IMR-90 (cell line): Measurements from ENCODE around the gene UBE2N.

Source experiments
- CEBPB ChIP-seq: IDR thresholded peaks from 2 replicates; pipeline ENCODE4 v1.6.1; 2012; ENCODE audit warnings: low read depth, low read length, improper control_type of control experiment
- CTCF ChIP-seq: conservative IDR thresholded peaks from 2 replicates; pipeline ENCODE4 v1.5.1; 2012; ENCODE audit warnings: mild to moderate bottlenecking, low read depth, low read length, improper control_type of control experiment
- MAFK ChIP-seq: IDR thresholded peaks from 2 replicates; pipeline ENCODE4 v1.6.1; 2012; ENCODE audit warnings: low read depth, low read length, improper control_type of control experiment
- MXI1 ChIP-seq: IDR thresholded peaks from 2 replicates; pipeline ENCODE4 v1.6.1; 2012; ENCODE audit warnings: low read depth, mild to moderate bottlenecking, low read length, moderate library complexity, borderline replicate concordance
- POLR2A ChIP-seq: IDR thresholded peaks from 2 replicates; pipeline ENCODE4 v1.6.1; 2012; ENCODE audit warnings: mild to moderate bottlenecking, low read depth, low read length
- RAD21 ChIP-seq: IDR thresholded peaks from 2 replicates; pipeline ENCODE4 v1.6.1; 2012; ENCODE audit warnings: low read length, improper control_type of control experiment
- RCOR1 ChIP-seq: IDR thresholded peaks from 2 replicates; pipeline ENCODE4 v1.6.1; 2012; ENCODE audit warnings: mild to moderate bottlenecking, low read length, improper control_type of control experiment; ENCODE audit not compliant: insufficient replicate concordance
- SMC3 ChIP-seq: fragments of 150-350 bp; IDR thresholded peaks from 2 replicates; pipeline ENCODE4 v1.6.1; 2016; ENCODE audit warnings: low read depth, mild to moderate bottlenecking, antibody characterized with exemption, low read length, moderate library complexity

- TF ChIP-seq SMC3 (0 out of 2 replicates have a peak, but pooled peaks have one; percentile 24), POLR2A (peak; percentile 87), MXI1 (peak; percentile 83), CTCF (peak; percentile 77), CEBPB (no peak), RCOR1 (peak; percentile 42), RAD21 (peak; percentile 39), MAFK (no peak)
Measured at GRCh38 chr12:93467351-93468007, 25.7 kb upstream of the UBE2N start, which contains the start of gene MRPL42.
